Activated T-cell treated with anti-CD3 and anti-CD28 coated beads, Interleukin-2, amount 50 U/mL, for 24 hours (primary cell): ENCODE data around the gene ZFP1.
"Not testable (repeated sequence)": the region's sequence is repeated elsewhere in the genome, so short reads cannot be mapped to it uniquely, and the experiment has no call there.

Experiments
- DNase-seq: peaks from one replicate; pipeline ENCODE4 v3.0.0-alpha.2; 2020
- H3K27ac Mint-ChIP-seq: 2 replicates; pipeline ENCODE4 v1.8.0; 2020; ENCODE audit warnings: mild to moderate bottlenecking, mixed read lengths
- H3K27me3 Mint-ChIP-seq: 2 replicates; pipeline ENCODE4 v1.8.0; 2020; ENCODE audit warnings: mixed read lengths
- H3K36me3 Mint-ChIP-seq: 2 replicates; pipeline ENCODE4 v1.8.0; 2020; ENCODE audit warnings: low read depth, mixed read lengths
- H3K4me1 Mint-ChIP-seq: 2 replicates; pipeline ENCODE4 v1.8.0; 2020; ENCODE audit warnings: low read depth, mixed read lengths
- H3K4me3 Mint-ChIP-seq: 2 replicates; pipeline ENCODE4 v1.8.0; 2020; ENCODE audit warnings: mild to moderate bottlenecking, moderate library complexity, mixed read lengths
- H3K9me3 Mint-ChIP-seq: 2 replicates; pipeline ENCODE4 v1.8.0; 2020; ENCODE audit warnings: mixed read lengths

Gene ZFP1

GRCh38 chr16:75211286-75211685 is 63.0 kb downstream of the ZFP1 start:
- not testable (repeated sequence) for H3K9me3 Mint-ChIP-seq, DNase-seq, H3K4me3 Mint-ChIP-seq, H3K36me3 Mint-ChIP-seq, H3K4me1 Mint-ChIP-seq, H3K27me3 Mint-ChIP-seq, H3K27ac Mint-ChIP-seq

GRCh38 chr16:75216127-75216526 is 67.8 kb downstream of the ZFP1 start:
- Mint-ChIP-seq H3K27ac (no peak overlapping the region), H3K4me3 (no peak overlapping the region), H3K36me3 (no peaks in the 10 kb centered on the region), H3K27me3 (no peaks in the 10 kb centered on the region), H3K4me1 (peaks cover 18% of the 10 kb centered on the region), H3K9me3 (no peaks in the 10 kb centered on the region)
- DNase-seq, result no peak

- Mint-ChIP-seq H3K27ac (no peak overlapping the region), H3K9me3 (no peaks in the 10 kb centered on the region), H3K27me3 (no peaks in the 10 kb centered on the region)
Measured at GRCh38 chr16:75216576-75216975, 68.3 kb downstream of the ZFP1 start.

GRCh38 chr16:75217389-75217851 is 69.1 kb downstream of the ZFP1 start:
- no peak overlapping the region for H3K4me3 Mint-ChIP-seq
- H3K4me1 Mint-ChIP-seq, result peaks cover 18% of the 10 kb centered on the region
- H3K36me3 Mint-ChIP-seq, result no peaks in the 10 kb centered on the region
- no peak overlapping the region for H3K27ac Mint-ChIP-seq
- no peaks in the 10 kb centered on the region for H3K9me3 Mint-ChIP-seq
- DNase-seq, result no peak
- no peaks in the 10 kb centered on the region for H3K27me3 Mint-ChIP-seq

More at GRCh38 chr16:75216576-75216975, 68.3 kb downstream of the ZFP1 start:
- peaks cover 18% of the 10 kb centered on the region for H3K4me1 Mint-ChIP-seq
- no peak overlapping the region for H3K4me3 Mint-ChIP-seq
- DNase-seq, result no peak
- H3K36me3 Mint-ChIP-seq, result no peaks in the 10 kb centered on the region

- Mint-ChIP-seq H3K4me3 (peak within 1 kb of the TSS; percentile 62), H3K9me3 (no peaks in the 10 kb centered on the region)
Measured at GRCh38 chr16:75218256-75219076, 70.1 kb downstream of the ZFP1 start, which contains the start of gene CTRB1. CTRB1 (plus strand) TSS chr16:75218988; CDS start chr16:75219008, 20 bp downstream.

GRCh38 chr16:75219088-75219487 is 70.8 kb downstream of the ZFP1 start:
- no peaks in the 10 kb centered on the region for H3K36me3 Mint-ChIP-seq
- peaks cover 18% of the 10 kb centered on the region for H3K4me1 Mint-ChIP-seq
- no peaks in the 10 kb centered on the region for H3K9me3 Mint-ChIP-seq
- H3K4me3 Mint-ChIP-seq, result peak overlapping the region; percentile 62
- no peak overlapping the region for H3K27ac Mint-ChIP-seq
- no peaks in the 10 kb centered on the region for H3K27me3 Mint-ChIP-seq
- no peak for DNase-seq

More at GRCh38 chr16:75218256-75219076, 70.1 kb downstream of the ZFP1 start, which contains the start of gene CTRB1:
- peaks cover 18% of the 10 kb centered on the region for H3K4me1 Mint-ChIP-seq
- H3K36me3 Mint-ChIP-seq, result no peaks in the 10 kb centered on the region
- DNase-seq, result no peak
- peak within 1 kb of the TSS; percentile 84 for H3K27ac Mint-ChIP-seq
- no peaks in the 10 kb centered on the region for H3K27me3 Mint-ChIP-seq

- peak overlapping the region; percentile 62 for H3K4me3 Mint-ChIP-seq
- no peaks in the 10 kb centered on the region for H3K36me3 Mint-ChIP-seq
- H3K27me3 Mint-ChIP-seq, result no peaks in the 10 kb centered on the region
- no peaks in the 10 kb centered on the region for H3K9me3 Mint-ChIP-seq
- H3K4me1 Mint-ChIP-seq, result peaks cover 18% of the 10 kb centered on the region
- H3K27ac Mint-ChIP-seq, result peak overlapping the region; percentile 84
- DNase-seq, result no peak
Measured at GRCh38 chr16:75219838-75220237, 71.5 kb downstream of the ZFP1 start.
